Suprapubic skin (tissue), 3 donors: ENCODE results near the gene MNS1.
A peak's percentile ranks its signal among the peaks of the same experiment; 100 is the strongest.

Source experiments
- CTCF ChIP-seq, 2 donors: fragments of 200-600 bp in 1 of 2; fragments of 450-650 bp in 1 of 2; sonication (generic) in 1 of 2; IDR thresholded peaks; one replicate each; pipeline ENCODE4 v1.5.1; 2016 to 2019; ENCODE audit warnings: antibody characterized with exemption in 2 of 2, mild to moderate bottlenecking in 1 of 2, moderate library complexity in 1 of 2
- POLR2A ChIP-seq, 2 donors: fragments of 450-650 bp; IDR thresholded peaks; one replicate each; pipeline ENCODE4 v1.6.1; 2017; ENCODE audit warnings: antibody characterized with exemption in 2 of 2, mild to moderate bottlenecking in 2 of 2, moderate library complexity in 2 of 2

DNA sequence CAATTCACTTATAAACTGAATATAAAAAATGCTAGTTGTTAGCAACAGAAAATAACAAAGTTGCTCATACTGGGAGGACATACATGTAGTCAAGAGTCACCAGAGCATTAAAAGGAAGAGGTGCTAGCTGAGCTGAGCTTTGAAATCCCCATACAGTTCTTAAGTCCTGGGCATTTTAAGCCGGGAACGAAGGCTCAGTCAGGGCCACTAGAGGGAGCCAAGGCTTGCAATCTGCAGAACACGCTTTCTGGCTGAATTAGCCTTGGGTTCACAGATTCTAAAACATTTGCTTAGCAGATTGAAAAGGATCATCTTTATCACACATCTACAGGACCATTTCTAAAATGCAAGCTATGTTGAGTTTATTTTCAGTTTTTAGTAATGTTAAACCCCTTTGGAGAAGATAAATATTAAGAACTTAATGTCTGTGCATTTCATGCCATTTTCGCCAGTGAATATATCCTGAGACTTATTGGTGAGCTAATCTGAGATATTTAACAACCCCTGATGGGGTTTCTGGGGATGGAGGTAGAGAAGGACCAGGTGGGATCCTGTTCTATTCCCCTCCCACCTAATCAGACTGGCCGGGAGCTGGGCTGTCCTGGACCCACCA is 26.3 kb upstream of the MNS1 start:
- TF ChIP-seq CTCF (IDR thresholded peaks at IDR 0.05) (peak; percentile 39 to 86), POLR2A (IDR thresholded peaks at IDR 0.05) (no peak)
